Colonic mucosa (tissue), 4 donors: ENCODE data around the gene BRPF3. TPM values are rescaled to one million over a fixed set of nuclear protein-coding genes. Genes with fewer than 3 reads are reported as not detected.

ENCODE experiments used
- DNase-seq: peaks from one replicate; pipeline ENCODE4 v3.0.0-alpha.2; 2020
- H3K27ac ChIP-seq: fragments of 200-600 bp; one replicate; pipeline ENCODE4 v1.8.0; 2021
- H3K27me3 ChIP-seq: fragments of 200-600 bp; one replicate; pipeline ENCODE4 v1.8.0; 2021
- H3K36me3 ChIP-seq: fragments of 200-600 bp; one replicate; pipeline ENCODE4 v1.8.0; 2021
- H3K4me1 ChIP-seq: fragments of 200-600 bp; one replicate; pipeline ENCODE4 v1.8.0; 2021; ENCODE audit warnings: mild to moderate bottlenecking
- H3K4me3 ChIP-seq: fragments of 200-600 bp; one replicate; pipeline ENCODE4 v1.8.0; 2021
- H3K9ac ChIP-seq, 2 donors: one replicate each; pipeline ENCODE4 v1.7.0; 2013; ENCODE audit warnings: control low read depth in 2 of 2, low read depth in 2 of 2, low read length in 2 of 2
- H3K9me3 ChIP-seq: fragments of 200-600 bp; one replicate; pipeline ENCODE4 v1.8.0; 2021
- CTCF ChIP-seq: fragments of 200-600 bp; IDR thresholded peaks from one replicate; pipeline ENCODE4 v1.8.0; 2022; ENCODE audit warnings: antibody characterized with exemption, mild to moderate bottlenecking
- intact Hi-C: fragments of 100-400 bp; cut with DNase I; formaldehyde crosslinking; loops from one replicate; pipeline ENCODE4 v1.14.1; 2022
- total RNA-seq, 2 donors: library from RNA; stranded (reverse); fragmentation: NEBNext Ultra II Directional in 1 of 2; extraction: Animal tissue kit (Norgen Biotek cat#: 25700) in 1 of 2; gene quantifications; one replicate each; pipeline ENCODE4 v1.2.1, GENCODE V29; 2021
- donor health status: healthy.
- donor health status: DM: no; HTN: no; CAD: no.
- donor health status: DM: no; HTN: no; CAD: no.

The BRPF3 gene
- total RNA-seq, 2 donors from 2014 or later: 61.3 to 68.2 TPM

DNA sequence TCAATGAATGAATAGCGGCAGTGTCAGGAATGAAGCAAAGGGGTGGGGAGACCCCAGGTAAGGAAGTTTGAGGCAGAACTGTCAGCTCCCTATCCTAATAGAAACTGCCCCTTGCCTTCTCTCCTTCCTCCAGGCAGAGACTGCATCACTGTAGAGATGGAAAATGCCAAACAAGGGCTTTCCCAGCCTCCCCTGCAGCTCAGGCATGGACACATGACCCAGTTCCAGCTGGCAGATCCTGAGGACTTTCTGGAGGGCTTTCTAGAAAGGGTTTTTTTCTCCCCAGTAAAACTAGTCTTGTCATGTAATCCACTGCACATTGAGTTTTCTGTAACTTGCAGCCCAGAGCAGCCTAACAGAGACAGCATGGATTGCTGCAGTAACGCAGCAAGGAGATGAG lies 55.5 kb downstream of the BRPF3 start:
- Histone ChIP-seq H3K9me3 (no peaks in the 10 kb centered on the region), H3K4me3 (no peak overlapping the region), H3K27ac (no peak overlapping the region), H3K27me3 (no peaks in the 10 kb centered on the region), H3K4me1 (peaks cover 3% of the 10 kb centered on the region), H3K9ac (no peak overlapping the region), H3K36me3 (no peaks in the 10 kb centered on the region)
- no peak for TF ChIP-seq CTCF
- intact Hi-C loops: no loop called here
- no peak for DNase-seq

DNA sequence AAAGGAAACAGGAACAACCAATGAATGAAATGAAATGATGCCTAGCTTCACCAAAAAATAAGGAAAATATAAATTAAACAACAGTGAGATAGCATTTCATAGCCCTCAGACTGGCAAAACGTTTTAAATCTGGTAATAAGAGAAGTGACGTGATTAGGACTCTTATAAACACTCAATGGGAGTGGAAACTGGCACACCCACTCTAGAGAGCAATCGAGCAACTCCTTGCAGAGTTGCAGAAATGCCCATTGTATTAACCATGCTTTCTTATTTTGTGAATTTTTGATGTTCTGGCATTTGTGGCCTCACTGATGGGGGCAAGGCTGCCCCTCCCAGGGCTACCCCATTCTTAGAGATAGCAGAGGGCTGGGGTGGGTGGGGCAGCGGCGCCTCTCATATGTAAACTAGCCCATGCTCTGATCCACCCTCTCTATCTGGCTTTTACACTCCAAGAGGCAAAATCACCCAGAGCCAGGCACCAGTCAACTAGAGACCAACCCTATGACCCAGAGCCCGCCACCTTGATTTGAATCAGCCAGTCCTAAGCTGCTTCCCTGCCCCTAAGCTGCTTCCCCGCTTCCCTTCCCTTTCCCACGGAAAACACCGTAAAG lies 67.0 kb downstream of the BRPF3 start:
- no peak for DNase-seq
- TF ChIP-seq CTCF: no peak
- H3K4me1 ChIP-seq: no peaks in the 10 kb centered on the region
- H3K9ac ChIP-seq: no peak overlapping the region
- H3K4me3 ChIP-seq: no peak overlapping the region
- intact Hi-C loops: no loop called here
- no peaks in the 10 kb centered on the region for H3K36me3 ChIP-seq
- H3K27me3 ChIP-seq: no peaks in the 10 kb centered on the region
- no peaks in the 10 kb centered on the region for H3K9me3 ChIP-seq
- H3K27ac ChIP-seq: no peak overlapping the region

DNA sequence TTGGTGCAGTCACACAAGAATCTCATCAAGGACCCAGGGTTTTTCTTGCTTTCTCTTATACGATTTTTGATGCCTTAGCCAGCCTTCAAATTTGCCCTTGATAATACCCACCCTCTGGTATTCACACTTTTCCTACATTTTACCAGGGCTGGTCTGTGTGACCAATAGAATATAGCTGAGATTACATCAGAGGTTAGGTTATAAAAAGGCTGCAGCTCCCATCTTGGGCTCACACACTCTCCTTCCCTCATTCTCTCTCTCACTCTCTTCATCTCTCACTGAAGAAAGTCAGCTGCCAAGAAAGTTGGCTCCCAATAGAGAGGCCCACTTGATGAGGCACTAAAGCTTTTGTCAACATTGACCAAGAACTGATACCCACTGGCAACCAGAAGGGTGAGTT lies 69.2 kb downstream of the BRPF3 start:
- Histone ChIP-seq H3K27me3 (no peaks in the 10 kb centered on the region), H3K4me3 (no peak overlapping the region), H3K36me3 (no peaks in the 10 kb centered on the region), H3K9ac (no peak overlapping the region), H3K4me1 (no peaks in the 10 kb centered on the region), H3K9me3 (no peaks in the 10 kb centered on the region), H3K27ac (no peak overlapping the region)
- intact Hi-C loops: no loop called here
- TF ChIP-seq CTCF: no peak
- no peak for DNase-seq

- no peaks in the 10 kb centered on the region for H3K27me3 ChIP-seq
- no peak for DNase-seq
- H3K4me1 ChIP-seq: no peaks in the 10 kb centered on the region
- intact Hi-C loops: no loop called here
- no peak overlapping the region for H3K4me3 ChIP-seq
- no peaks in the 10 kb centered on the region for H3K36me3 ChIP-seq
- no peak overlapping the region for H3K9ac ChIP-seq
- no peak for TF ChIP-seq CTCF
- H3K9me3 ChIP-seq: no peaks in the 10 kb centered on the region
- H3K27ac ChIP-seq: no peak overlapping the region
Observed at GRCh38 chr6:36266913-36267644, 70.5 kb downstream of the BRPF3 start.

DNA sequence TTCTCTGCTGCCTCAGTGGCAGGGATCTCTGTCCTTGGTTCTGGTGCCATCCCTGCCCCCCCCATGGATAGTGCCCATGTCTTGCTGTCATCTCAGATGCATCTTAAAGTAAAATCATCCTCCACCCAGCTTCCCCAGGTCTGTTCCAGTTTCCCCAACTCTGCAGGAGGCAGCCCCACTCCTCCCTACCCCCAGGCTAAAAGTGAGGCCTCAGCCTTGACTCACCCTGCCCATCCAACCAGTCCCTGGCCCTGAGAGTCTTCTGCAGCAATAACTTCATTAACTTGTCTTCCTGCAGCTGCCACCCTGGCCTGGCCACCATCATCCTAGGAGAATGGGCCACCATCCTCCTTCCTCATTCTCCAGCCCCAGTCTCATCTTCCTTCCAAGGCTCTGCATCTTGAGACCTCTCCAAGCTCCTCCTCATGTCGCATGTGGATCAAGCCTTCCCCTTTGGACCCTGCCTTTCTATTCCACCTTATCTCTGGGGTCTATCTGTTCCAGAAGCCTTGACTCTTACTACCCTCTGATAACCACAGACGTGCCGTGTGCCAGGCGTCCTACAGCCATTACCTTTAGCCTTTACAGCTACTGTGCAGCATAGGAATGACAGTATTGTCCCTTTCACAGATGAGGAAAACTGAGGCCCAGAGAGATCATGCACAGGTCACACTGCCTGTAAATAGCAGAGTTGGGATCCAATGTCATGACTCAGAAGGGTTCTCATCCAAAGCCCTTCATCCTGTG lies 71.4 kb downstream of the BRPF3 start:
- H3K4me3 ChIP-seq: no peak overlapping the region
- no peak overlapping the region for H3K9ac ChIP-seq
- H3K9me3 ChIP-seq: no peaks in the 10 kb centered on the region
- DNase-seq: no peak
- H3K4me1 ChIP-seq: no peaks in the 10 kb centered on the region
- no peaks in the 10 kb centered on the region for H3K36me3 ChIP-seq
- H3K27ac ChIP-seq: no peak overlapping the region
- TF ChIP-seq CTCF: no peak
- H3K27me3 ChIP-seq: no peaks in the 10 kb centered on the region
- intact Hi-C loops: no loop called here
